ENCODE measurements around the gene ELF5.

DNA sequence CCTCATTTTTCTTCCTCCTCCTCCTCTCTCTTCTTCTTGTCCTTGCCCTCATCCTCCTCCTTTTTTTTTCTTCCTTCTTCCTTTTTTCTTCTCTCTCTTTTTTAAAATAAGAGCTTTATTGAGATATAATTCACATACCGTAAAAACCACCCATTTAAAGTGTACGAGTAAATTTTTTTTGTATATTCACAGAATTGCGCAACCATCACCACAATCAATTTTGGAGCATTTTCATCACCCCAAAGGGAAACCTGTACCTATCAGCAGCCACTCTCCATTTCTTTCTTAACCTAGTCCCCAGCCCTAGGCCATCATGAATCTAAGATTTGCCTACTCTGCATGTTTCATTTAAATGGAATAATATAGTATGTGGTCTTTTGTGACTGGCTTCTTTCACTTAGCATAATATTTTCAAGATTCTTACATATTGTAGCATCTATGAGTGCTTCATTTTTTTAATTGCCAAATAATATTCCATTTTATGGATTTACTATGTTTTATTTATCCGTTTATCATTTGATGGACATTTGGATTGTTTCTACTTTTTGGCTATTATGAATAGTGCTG lies 39.9 kb downstream of the ELF5 start:
- TF ChIP-seq, protein P1, sequence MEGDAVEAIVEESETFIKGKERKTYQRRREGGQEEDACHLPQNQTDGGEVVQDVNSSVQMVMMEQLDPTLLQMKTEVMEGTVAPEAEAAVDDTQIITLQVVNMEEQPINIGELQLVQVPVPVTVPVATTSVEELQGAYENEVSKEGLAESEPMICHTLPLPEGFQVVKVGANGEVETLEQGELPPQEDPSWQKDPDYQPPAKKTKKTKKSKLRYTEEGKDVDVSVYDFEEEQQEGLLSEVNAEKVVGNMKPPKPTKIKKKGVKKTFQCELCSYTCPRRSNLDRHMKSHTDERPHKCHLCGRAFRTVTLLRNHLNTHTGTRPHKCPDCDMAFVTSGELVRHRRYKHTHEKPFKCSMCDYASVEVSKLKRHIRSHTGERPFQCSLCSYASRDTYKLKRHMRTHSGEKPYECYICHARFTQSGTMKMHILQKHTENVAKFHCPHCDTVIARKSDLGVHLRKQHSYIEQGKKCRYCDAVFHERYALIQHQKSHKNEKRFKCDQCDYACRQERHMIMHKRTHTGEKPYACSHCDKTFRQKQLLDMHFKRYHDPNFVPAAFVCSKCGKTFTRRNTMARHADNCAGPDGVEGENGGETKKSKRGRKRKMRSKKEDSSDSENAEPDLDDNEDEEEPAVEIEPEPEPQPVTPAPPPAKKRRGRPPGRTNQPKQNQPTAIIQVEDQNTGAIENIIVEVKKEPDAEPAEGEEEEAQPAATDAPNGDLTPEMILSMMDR (conservative IDR thresholded peaks at IDR 0.05 in 1 of 2, IDR thresholded peaks at IDR 0.05 in 1 of 2; ENCODE audit: extremely low read depth in 1 of 2, insufficient read depth in 1 of 2, low read depth in 1 of 2, low read length in 2 of 2) = no peak
- no peak for TF ChIP-seq EZH2 (IDR thresholded peaks at IDR 0.05; ENCODE audit: borderline replicate concordance, low read length)
